HUES6 (cell line): ENCODE results near the gene ITPKB.

Source experiments
- H3K27ac ChIP-seq: 2 replicates; pipeline ENCODE4 v1.7.0; 2013; ENCODE audit warnings: low read depth, mild to moderate bottlenecking, low read length, inconsistent platforms
- H3K27me3 ChIP-seq: 2 replicates; pipeline ENCODE4 v1.6.1; 2013; ENCODE audit warnings: low read length; ENCODE audit not compliant: control insufficient read depth, insufficient read depth
- H3K36me3 ChIP-seq: 2 replicates; pipeline ENCODE4 v1.6.1; 2013; ENCODE audit warnings: low read length; ENCODE audit not compliant: control insufficient read depth, insufficient read depth
- H3K4me1 ChIP-seq: 2 replicates; pipeline ENCODE4 v1.6.1; 2013; ENCODE audit warnings: low read length; ENCODE audit not compliant: control insufficient read depth, insufficient read depth
- H3K4me3 ChIP-seq: 2 replicates; pipeline ENCODE4 v1.5.1; 2013; ENCODE audit warnings: low read depth, low read length
- H3K9ac ChIP-seq: one replicate; pipeline ENCODE4 v1.6.1; 2013; ENCODE audit warnings: mild to moderate bottlenecking, low read length
- H3K9me3 ChIP-seq: 2 replicates; pipeline ENCODE4 v1.6.1; 2013; ENCODE audit warnings: low read depth, low read length; ENCODE audit not compliant: control insufficient read depth, insufficient read depth

Gene ITPKB

GRCh38 chr1:226702318-226702956 lies 36.6 kb downstream of the ITPKB start:
- Histone ChIP-seq H3K36me3 (no peaks in the 10 kb centered on the region), H3K4me1 (peaks cover 19% of the 10 kb centered on the region), H3K9me3 (no peaks in the 10 kb centered on the region), H3K27ac (no peak overlapping the region), H3K27me3 (no peaks in the 10 kb centered on the region), H3K4me3 (peak overlapping the region; percentile 67), H3K9ac (no peak overlapping the region)

- no peak overlapping the region for H3K9ac ChIP-seq
- H3K27me3 ChIP-seq: no peaks in the 10 kb centered on the region
- H3K36me3 ChIP-seq: no peaks in the 10 kb centered on the region
- H3K27ac ChIP-seq: no peak overlapping the region
- peaks cover 19% of the 10 kb centered on the region for H3K4me1 ChIP-seq
- H3K9me3 ChIP-seq: no peaks in the 10 kb centered on the region
- H3K4me3 ChIP-seq: no peak overlapping the region
Observed at GRCh38 chr1:226700861-226701260, 38.2 kb downstream of the ITPKB start.

GRCh38 chr1:226699166-226699565 lies 39.9 kb downstream of the ITPKB start:
- peaks cover 19% of the 10 kb centered on the region for H3K4me1 ChIP-seq
- H3K27me3 ChIP-seq: no peaks in the 10 kb centered on the region
- no peaks in the 10 kb centered on the region for H3K36me3 ChIP-seq
- no peak overlapping the region for H3K4me3 ChIP-seq
- H3K27ac ChIP-seq: no peak overlapping the region
- no peak overlapping the region for H3K9ac ChIP-seq
- no peaks in the 10 kb centered on the region for H3K9me3 ChIP-seq

GRCh38 chr1:226698659-226699058 lies 40.4 kb downstream of the ITPKB start:
- Histone ChIP-seq H3K27me3 (no peaks in the 10 kb centered on the region), H3K36me3 (no peaks in the 10 kb centered on the region), H3K9me3 (no peaks in the 10 kb centered on the region), H3K4me3 (no peak overlapping the region), H3K4me1 (peaks cover 15% of the 10 kb centered on the region), H3K27ac (no peak overlapping the region), H3K9ac (no peak overlapping the region)

- Histone ChIP-seq H3K4me3 (no peak overlapping the region), H3K9me3 (no peaks in the 10 kb centered on the region), H3K36me3 (no peaks in the 10 kb centered on the region), H3K9ac (no peak overlapping the region), H3K27ac (no peak overlapping the region), H3K4me1 (peaks cover 12% of the 10 kb centered on the region), H3K27me3 (no peaks in the 10 kb centered on the region)
Observed at GRCh38 chr1:226697929-226698544, 41.0 kb downstream of the ITPKB start.

GRCh38 chr1:226697151-226697928 lies 41.7 kb downstream of the ITPKB start:
- H3K4me1 ChIP-seq: peaks cover 5% of the 10 kb centered on the region
- no peak overlapping the region for H3K9ac ChIP-seq

GRCh38 chr1:226696547-226696946 lies 42.5 kb downstream of the ITPKB start:
- no peak overlapping the region for H3K9ac ChIP-seq
- no peak overlapping the region for H3K4me3 ChIP-seq
- no peaks in the 10 kb centered on the region for H3K9me3 ChIP-seq
- no peaks in the 10 kb centered on the region for H3K27me3 ChIP-seq
- peaks cover 2% of the 10 kb centered on the region for H3K4me1 ChIP-seq
- H3K27ac ChIP-seq: no peak overlapping the region
- H3K36me3 ChIP-seq: no peaks in the 10 kb centered on the region

More at GRCh38 chr1:226697151-226697928, 41.7 kb downstream of the ITPKB start:
- Histone ChIP-seq H3K27me3 (no peaks in the 10 kb centered on the region), H3K4me3 (no peak overlapping the region), H3K27ac (no peak overlapping the region), H3K9me3 (no peaks in the 10 kb centered on the region), H3K36me3 (no peaks in the 10 kb centered on the region)

GRCh38 chr1:226695335-226695900 lies 43.7 kb downstream of the ITPKB start:
- Histone ChIP-seq H3K36me3 (no peaks in the 10 kb centered on the region), H3K9ac (no peak overlapping the region), H3K9me3 (no peaks in the 10 kb centered on the region), H3K4me3 (no peak overlapping the region), H3K27ac (no peak overlapping the region), H3K4me1 (peaks cover 6% of the 10 kb centered on the region; the same call in 1 of the 2 replicates), H3K27me3 (no peaks in the 10 kb centered on the region)

GRCh38 chr1:226692823-226693222 lies 46.3 kb downstream of the ITPKB start:
- H3K4me3 ChIP-seq: no peak overlapping the region
- H3K4me1 ChIP-seq: peaks cover 17% of the 10 kb centered on the region; the same call in 1 of the 2 replicates
- H3K36me3 ChIP-seq: no peaks in the 10 kb centered on the region
- no peaks in the 10 kb centered on the region for H3K27me3 ChIP-seq
- H3K9me3 ChIP-seq: no peaks in the 10 kb centered on the region
- H3K27ac ChIP-seq: no peak overlapping the region
- no peak overlapping the region for H3K9ac ChIP-seq

- H3K9me3 ChIP-seq: no peaks in the 10 kb centered on the region
- H3K36me3 ChIP-seq: no peaks in the 10 kb centered on the region
- H3K4me1 ChIP-seq: peaks cover 17% of the 10 kb centered on the region; the same call in 1 of the 2 replicates
- H3K9ac ChIP-seq: no peak overlapping the region
- H3K4me3 ChIP-seq: no peak overlapping the region
- no peak overlapping the region for H3K27ac ChIP-seq
- no peaks in the 10 kb centered on the region for H3K27me3 ChIP-seq
Observed at GRCh38 chr1:226692051-226692792, 46.9 kb downstream of the ITPKB start.
